ENCODE data around the gene GMCL1.
"Not testable (repeated sequence)": the region's sequence is repeated elsewhere in the genome, so short reads cannot be mapped to it uniquely, and the experiment has no call there.

Gene GMCL1

DNA sequence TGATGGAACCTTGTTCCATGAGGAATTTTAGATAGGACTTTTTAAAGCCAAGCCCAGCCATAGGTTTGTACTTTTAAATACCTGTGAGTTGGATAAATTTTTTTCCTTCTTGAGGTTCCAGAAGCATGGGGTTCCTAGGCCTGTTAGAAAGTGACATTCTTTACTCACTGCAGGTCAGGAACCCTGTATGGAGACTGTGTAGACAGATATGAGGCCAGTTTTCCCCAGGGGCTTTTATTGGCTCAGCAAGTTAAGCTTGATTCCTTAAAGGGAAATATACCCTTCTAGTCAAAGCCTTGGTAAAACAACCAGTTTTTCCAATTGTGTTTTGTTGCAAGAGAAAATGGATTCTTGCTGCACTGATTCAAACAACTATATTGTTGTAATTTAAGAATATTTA lies 38.4 kb upstream of the GMCL1 start:
- Histone ChIP-seq H3K27ac (ENCODE audit: low read depth, low read length) (peak overlapping the region; percentile 62; the same call in 1 of the 2 replicates), H3K4me1 (ENCODE audit: control insufficient read depth, insufficient read depth, low read length, unreplicated experiment) (peaks cover 31% of the 10 kb centered on the region), H3K4me3 (ENCODE audit: low read depth, low read length) (peak overlapping the region; percentile 64), H2AFZ (ENCODE audit: low read length, unreplicated experiment) (peak overlapping the region; percentile 33), H3K27me3 (ENCODE audit: insufficient read depth, low read length) (no peaks in the 10 kb centered on the region), H3K79me2 (ENCODE audit: control insufficient read depth, insufficient read depth, low read length, unreplicated experiment) (no peaks in the 10 kb centered on the region), H3K36me3 (ENCODE audit: insufficient read depth, low read length) (no peaks in the 10 kb centered on the region; the same call in 1 of the 2 replicates)

DNA sequence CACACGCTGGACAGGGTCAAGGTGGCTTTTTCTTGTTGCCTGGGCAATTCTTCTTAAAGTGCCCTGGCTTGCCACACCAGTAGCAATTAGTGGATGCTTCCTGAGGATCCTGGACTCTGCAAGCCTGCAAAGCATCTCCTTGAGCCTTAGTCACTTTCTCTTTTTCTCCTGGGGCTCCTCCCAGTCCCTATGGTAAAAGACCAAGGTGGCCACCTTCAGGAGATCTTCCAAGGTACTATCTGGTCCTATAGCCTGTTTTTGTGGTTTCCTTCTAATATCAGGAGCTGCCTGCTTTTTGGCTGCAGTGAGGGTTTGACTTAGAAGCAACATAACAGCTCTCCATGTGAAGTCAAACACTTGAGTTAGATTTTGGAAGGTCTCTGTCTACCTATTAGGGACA lies 33.3 kb upstream of the GMCL1 start:
- no peak overlapping the region for H3K4me3 ChIP-seq (ENCODE audit: low read depth, low read length)
- H3K79me2 ChIP-seq (ENCODE audit: control insufficient read depth, insufficient read depth, low read length, unreplicated experiment), result no peaks in the 10 kb centered on the region
- peaks cover 30% of the 10 kb centered on the region for H3K4me1 ChIP-seq (ENCODE audit: control insufficient read depth, insufficient read depth, low read length, unreplicated experiment)
- H3K36me3 ChIP-seq (ENCODE audit: insufficient read depth, low read length), result no peaks in the 10 kb centered on the region
- H3K27me3 ChIP-seq (ENCODE audit: insufficient read depth, low read length), result no peaks in the 10 kb centered on the region
- H3K27ac ChIP-seq (ENCODE audit: low read depth, low read length), result no peak overlapping the region
- no peak overlapping the region for H2AFZ ChIP-seq (ENCODE audit: low read length, unreplicated experiment)

- Histone ChIP-seq H3K79me2 (ENCODE audit: control insufficient read depth, insufficient read depth, low read length, unreplicated experiment) (no peaks in the 10 kb centered on the region), H3K4me3 (ENCODE audit: low read depth, low read length) (no peak overlapping the region), H3K4me1 (ENCODE audit: control insufficient read depth, insufficient read depth, low read length, unreplicated experiment) (peaks cover 23% of the 10 kb centered on the region), H3K27ac (ENCODE audit: low read depth, low read length) (no peak overlapping the region), H2AFZ (ENCODE audit: low read length, unreplicated experiment) (no peak overlapping the region), H3K27me3 (ENCODE audit: insufficient read depth, low read length) (no peaks in the 10 kb centered on the region), H3K36me3 (ENCODE audit: insufficient read depth, low read length) (no peaks in the 10 kb centered on the region)
These were observed 32.2 kb upstream of the GMCL1 start for GRCh38 chr2:69797235-69797634.

DNA sequence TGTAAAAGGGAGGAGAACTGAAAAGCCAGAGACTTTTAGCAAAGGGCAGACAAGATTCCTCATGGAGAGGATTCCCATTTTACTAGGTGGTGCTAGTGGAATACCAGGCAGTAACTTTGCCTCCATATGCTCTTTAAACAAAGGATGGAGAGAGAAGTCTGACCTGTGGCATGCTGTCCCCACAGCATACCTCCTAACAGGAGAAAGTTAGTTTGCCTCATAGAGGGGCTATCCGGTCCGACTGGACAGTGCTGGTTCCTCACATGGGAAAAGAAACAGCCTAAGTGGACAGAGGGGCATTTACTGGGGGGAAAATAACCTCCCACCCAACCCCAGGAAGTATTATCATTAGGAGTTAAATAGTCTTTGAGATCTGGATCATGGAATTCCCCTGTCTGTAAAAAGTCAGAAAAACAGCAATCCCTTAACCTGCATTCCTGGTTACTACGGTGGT lies 31.6 kb upstream of the GMCL1 start:
- H3K27ac ChIP-seq (ENCODE audit: low read depth, low read length), result no peak overlapping the region
- H3K4me1 ChIP-seq (ENCODE audit: control insufficient read depth, insufficient read depth, low read length, unreplicated experiment), result peaks cover 23% of the 10 kb centered on the region
- H3K36me3 ChIP-seq (ENCODE audit: insufficient read depth, low read length), result no peaks in the 10 kb centered on the region
- peak overlapping the region; percentile 79 for H2AFZ ChIP-seq (ENCODE audit: low read length, unreplicated experiment)
- H3K27me3 ChIP-seq (ENCODE audit: insufficient read depth, low read length), result no peaks in the 10 kb centered on the region
- H3K79me2 ChIP-seq (ENCODE audit: control insufficient read depth, insufficient read depth, low read length, unreplicated experiment), result no peaks in the 10 kb centered on the region
- peak overlapping the region; percentile 75 for H3K4me3 ChIP-seq (ENCODE audit: low read depth, low read length)

DNA sequence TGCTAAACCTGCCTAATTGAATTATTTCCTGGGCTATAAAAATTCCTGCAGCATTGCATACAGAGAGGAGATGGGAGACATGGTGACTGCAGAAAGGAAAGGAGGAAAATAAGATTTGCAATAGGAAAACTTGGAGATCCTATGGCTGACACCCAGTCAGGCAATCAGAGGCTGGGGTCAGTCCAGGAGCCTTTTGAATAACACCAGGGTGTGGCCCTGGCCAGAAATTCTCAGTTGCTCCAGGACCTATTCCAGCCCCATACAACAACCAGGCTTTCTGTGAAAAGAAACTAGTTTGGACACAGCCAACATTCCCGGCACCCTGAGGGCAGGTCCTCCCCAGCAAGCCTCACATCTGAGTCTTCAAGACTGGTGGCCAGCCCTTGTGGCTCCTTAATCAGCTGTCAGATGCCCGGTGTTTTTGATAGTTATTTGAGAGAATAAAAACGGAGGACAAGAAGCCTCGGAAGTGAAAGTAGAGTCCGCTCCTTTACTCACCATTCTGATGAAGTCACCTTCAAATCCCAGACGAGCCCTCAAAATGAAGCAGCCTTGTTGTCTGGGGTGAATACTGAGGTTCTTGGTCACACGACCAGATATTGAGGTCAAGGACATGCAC lies 31.1 kb upstream of the GMCL1 start:
- peaks cover 23% of the 10 kb centered on the region for H3K4me1 ChIP-seq (ENCODE audit: control insufficient read depth, insufficient read depth, low read length, unreplicated experiment)
- no peaks in the 10 kb centered on the region for H3K36me3 ChIP-seq (ENCODE audit: insufficient read depth, low read length)
- peak overlapping the region; percentile 75 for H3K4me3 ChIP-seq (ENCODE audit: low read depth, low read length)
- H3K27ac ChIP-seq (ENCODE audit: low read depth, low read length), result peak overlapping the region; percentile 51; the same call in 1 of the 2 replicates
- no peaks in the 10 kb centered on the region for H3K79me2 ChIP-seq (ENCODE audit: control insufficient read depth, insufficient read depth, low read length, unreplicated experiment)
- peak overlapping the region; percentile 79 for H2AFZ ChIP-seq (ENCODE audit: low read length, unreplicated experiment)
- H3K27me3 ChIP-seq (ENCODE audit: insufficient read depth, low read length), result no peaks in the 10 kb centered on the region

- H2AFZ ChIP-seq (ENCODE audit: low read length, unreplicated experiment), result peak overlapping the region; percentile 79
- peak overlapping the region; percentile 75 for H3K4me3 ChIP-seq (ENCODE audit: low read depth, low read length)
- H3K27ac ChIP-seq (ENCODE audit: low read depth, low read length), result peak overlapping the region; percentile 51; the same call in 1 of the 2 replicates
These were observed 30.4 kb upstream of the GMCL1 start for GRCh38 chr2:69798909-69799526.

GRCh38 chr2:69801745-69802290 lies 27.6 kb upstream of the GMCL1 start:
- Histone ChIP-seq H3K27ac (ENCODE audit: low read depth, low read length) (no peak overlapping the region), H3K36me3 (ENCODE audit: insufficient read depth, low read length) (peaks cover 5% of the 10 kb centered on the region; the same call in 1 of the 2 replicates), H3K79me2 (ENCODE audit: control insufficient read depth, insufficient read depth, low read length, unreplicated experiment) (no peaks in the 10 kb centered on the region), H3K4me3 (ENCODE audit: low read depth, low read length) (no peak overlapping the region), H2AFZ (ENCODE audit: low read length, unreplicated experiment) (no peak overlapping the region), H3K4me1 (ENCODE audit: control insufficient read depth, insufficient read depth, low read length, unreplicated experiment) (peaks cover 23% of the 10 kb centered on the region), H3K27me3 (ENCODE audit: insufficient read depth, low read length) (no peaks in the 10 kb centered on the region)

More at GRCh38 chr2:69798909-69799526, 30.4 kb upstream of the GMCL1 start:
- H3K36me3 ChIP-seq (ENCODE audit: insufficient read depth, low read length), result no peaks in the 10 kb centered on the region
- H3K4me1 ChIP-seq (ENCODE audit: control insufficient read depth, insufficient read depth, low read length, unreplicated experiment), result peaks cover 23% of the 10 kb centered on the region
- H3K79me2 ChIP-seq (ENCODE audit: control insufficient read depth, insufficient read depth, low read length, unreplicated experiment), result no peaks in the 10 kb centered on the region
- H3K27me3 ChIP-seq (ENCODE audit: insufficient read depth, low read length), result no peaks in the 10 kb centered on the region

GRCh38 chr2:69802781-69803367 lies 26.6 kb upstream of the GMCL1 start:
- peaks cover 18% of the 10 kb centered on the region for H3K4me1 ChIP-seq (ENCODE audit: control insufficient read depth, insufficient read depth, low read length, unreplicated experiment)
- H3K79me2 ChIP-seq (ENCODE audit: control insufficient read depth, insufficient read depth, low read length, unreplicated experiment); H3K27ac ChIP-seq (ENCODE audit: low read depth, low read length); H3K36me3 ChIP-seq (ENCODE audit: insufficient read depth, low read length); H2AFZ ChIP-seq (ENCODE audit: low read length, unreplicated experiment); H3K4me3 ChIP-seq (ENCODE audit: low read depth, low read length); H3K27me3 ChIP-seq (ENCODE audit: insufficient read depth, low read length): not testable (repeated sequence)

DNA sequence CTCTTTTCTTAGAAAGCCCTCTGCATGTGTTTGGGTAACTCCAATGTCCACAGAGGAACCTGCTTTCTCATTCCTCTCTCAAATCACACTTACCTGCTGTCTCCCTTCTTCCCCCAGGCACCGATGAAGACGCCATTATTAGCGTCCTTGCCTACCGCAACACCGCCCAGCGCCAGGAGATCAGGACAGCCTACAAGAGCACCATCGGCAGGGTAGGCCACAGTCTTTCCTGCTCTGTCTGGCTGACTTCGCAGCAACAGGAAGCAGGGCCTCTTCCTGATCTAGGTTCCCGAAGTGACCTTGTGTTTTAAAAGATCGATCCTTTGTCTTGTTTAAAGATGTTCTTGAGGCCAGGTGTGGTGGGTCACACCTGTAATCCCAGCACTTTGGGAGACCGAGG lies 25.0 kb upstream of the GMCL1 start:
- Histone ChIP-seq H2AFZ (ENCODE audit: low read length, unreplicated experiment) (no peak overlapping the region), H3K27ac (ENCODE audit: low read depth, low read length) (no peak overlapping the region), H3K4me1 (ENCODE audit: control insufficient read depth, insufficient read depth, low read length, unreplicated experiment) (peaks cover 4% of the 10 kb centered on the region), H3K79me2 (ENCODE audit: control insufficient read depth, insufficient read depth, low read length, unreplicated experiment) (no peaks in the 10 kb centered on the region), H3K4me3 (ENCODE audit: low read depth, low read length) (no peak overlapping the region), H3K36me3 (ENCODE audit: insufficient read depth, low read length) (peaks cover 5% of the 10 kb centered on the region; the same call in 1 of the 2 replicates), H3K27me3 (ENCODE audit: insufficient read depth, low read length) (no peaks in the 10 kb centered on the region)

- Histone ChIP-seq H3K27ac (ENCODE audit: low read depth, low read length) (no peak overlapping the region), H3K79me2 (ENCODE audit: control insufficient read depth, insufficient read depth, low read length, unreplicated experiment) (no peaks in the 10 kb centered on the region), H2AFZ (ENCODE audit: low read length, unreplicated experiment) (no peak overlapping the region), H3K4me3 (ENCODE audit: low read depth, low read length) (no peak overlapping the region), H3K36me3 (ENCODE audit: insufficient read depth, low read length) (peaks cover 5% of the 10 kb centered on the region; the same call in 1 of the 2 replicates), H3K27me3 (ENCODE audit: insufficient read depth, low read length) (no peaks in the 10 kb centered on the region), H3K4me1 (ENCODE audit: control insufficient read depth, insufficient read depth, low read length, unreplicated experiment) (no peaks in the 10 kb centered on the region)
These were observed 23.6 kb upstream of the GMCL1 start for GRCh38 chr2:69805887-69806286.
